DND-41 (cell line): ENCODE measurements around the gene MSMP.

ENCODE experiments used
- CTCF ChIP-seq: IDR thresholded peaks from 2 replicates; pipeline ENCODE4 v1.5.1; 2012; ENCODE audit warnings: borderline replicate concordance, low read length, moderate library complexity, mild to moderate bottlenecking; ENCODE audit not compliant: poor library complexity, severe bottlenecking; ENCODE audit errors: extremely low read depth
- EZH2 ChIP-seq: IDR thresholded peaks from 3 replicates; pipeline ENCODE4 v1.6.1; 2012; ENCODE audit warnings: borderline replicate concordance, low read depth, mild to moderate bottlenecking, moderate library complexity, low read length, inconsistent platforms; ENCODE audit not compliant: severe bottlenecking

GRCh38 chr9:35714123-35714522 is 40.0 kb downstream of the MSMP start:
- no peak for TF ChIP-seq CTCF
- no peak for TF ChIP-seq EZH2
